Superior temporal gyrus (tissue), 1 donor: ENCODE measurements around the gene C2CD4B.

Experiments
- DNase-seq: peaks from one replicate; pipeline ENCODE4 v3.0.0-alpha.2; 2016; ENCODE audit errors: extremely low spot score

C2CD4B gene

GRCh38 chr15:62165104-62165792, at the start of gene C2CD4B:
Gene C2CD4B, minus strand, starts transcription at chr15:62165285. Its CDS starts 301 bp downstream, at chr15:62164984.
- no peak for DNase-seq

- DNase-seq, result no peak
Observed at GRCh38 chr15:62212741-62213140, 47.7 kb upstream of the C2CD4B start.

GRCh38 chr15:62211348-62211747, 46.3 kb upstream of the C2CD4B start:
- DNase-seq, result no peak

GRCh38 chr15:62209821-62210220, 44.7 kb upstream of the C2CD4B start:
- DNase-seq, result no peak

- no peak for DNase-seq
Observed at GRCh38 chr15:62209322-62209721, 44.2 kb upstream of the C2CD4B start.

GRCh38 chr15:62208884-62209283, 43.8 kb upstream of the C2CD4B start:
- no peak for DNase-seq

- no peak for DNase-seq
Observed at GRCh38 chr15:62208367-62208766, 43.3 kb upstream of the C2CD4B start.

GRCh38 chr15:62190675-62191074, 25.6 kb upstream of the C2CD4B start:
- no peak for DNase-seq

GRCh38 chr15:62190274-62190673, 25.2 kb upstream of the C2CD4B start:
- no peak for DNase-seq

- no peak for DNase-seq
Observed at GRCh38 chr15:62188744-62189143, 23.7 kb upstream of the C2CD4B start.

GRCh38 chr15:62187910-62188309, 22.8 kb upstream of the C2CD4B start:
- no peak for DNase-seq

- no peak for DNase-seq
Observed at GRCh38 chr15:62187425-62187824, 22.3 kb upstream of the C2CD4B start.

GRCh38 chr15:62186578-62186977, 21.5 kb upstream of the C2CD4B start:
- DNase-seq, result no peak

GRCh38 chr15:62183130-62183529, 18.0 kb upstream of the C2CD4B start:
- DNase-seq, result no peak

GRCh38 chr15:62173215-62173614, 8.1 kb upstream of the C2CD4B start:
- no peak for DNase-seq

- DNase-seq, result no peak
Observed at GRCh38 chr15:62171882-62172281, 6.8 kb upstream of the C2CD4B start.

- no peak for DNase-seq
Observed at GRCh38 chr15:62165793-62166375, 799 bp upstream of the C2CD4B start.

GRCh38 chr15:62164396-62165103, 535 bp downstream of the C2CD4B start:
- DNase-seq, result no peak

- DNase-seq, result no peak
Observed at GRCh38 chr15:62164014-62164395, 1.1 kb downstream of the C2CD4B start.

GRCh38 chr15:62163397-62164013, 1.6 kb downstream of the C2CD4B start:
- DNase-seq, result no peak

- no peak for DNase-seq
Observed at GRCh38 chr15:62153228-62153627, 11.9 kb downstream of the C2CD4B start.

GRCh38 chr15:62150445-62150844, 14.6 kb downstream of the C2CD4B start:
- DNase-seq, result no peak

GRCh38 chr15:62149729-62150128, 15.4 kb downstream of the C2CD4B start:
- no peak for DNase-seq
